ENCODE data around the gene ZNF710. TPM values are rescaled to one million over a fixed set of nuclear protein-coding genes. Genes with fewer than 3 reads are reported as not detected.

The ZNF710 gene
- total and polyA plus RNA-seq, 11 donors: 2.9 to 22.4 (median 5.9) TPM

- Histone ChIP-seq H3K36me3 (no peaks in the 10 kb centered on the region), H3K9me3 (peaks cover 0 to 17% (median 14%) of the 10 kb centered on the region in 12 donors), H3K4me3 (no peak overlapping the region), H3K4me1 (peaks cover 0 to 82% (median 15%) of the 10 kb centered on the region in 12 donors), H3K27ac (no peak overlapping the region), H3K27me3 (no peaks in the 10 kb centered on the region)
- no peak for ATAC-seq
- DNase-seq: no peak
- 95 to 97% (median 96%) methylated on average over 8 of the region's 8 CpGs for WGBS, 4 donors
- TF ChIP-seq CTCF (IDR thresholded peaks at IDR 0.05) (no peak), POLR2A (IDR thresholded peaks at IDR 0.05) (no peak)
- intact Hi-C loops (cut with DNase I): loop anchor here in 1 of 10 donors (1.0 kb wide), 1 partner anchor 9 kb away; no protein-coding TSS in a partner anchor
Observed at GRCh38 chr15:90015749-90016148, 14.6 kb downstream of the ZNF710 start.

- WGBS, 4 donors: 70 to 82% (median 78%) methylated on average over 4 of the region's 4 CpGs
- DNase-seq (no peak), ATAC-seq (no peak)
- H3K27me3 ChIP-seq: no peaks in the 10 kb centered on the region
- intact Hi-C loops (cut with DNase I): no loop called here
- H3K27ac ChIP-seq: no peak overlapping the region
- H3K9me3 ChIP-seq: peaks cover 0 to 10% (median 7%) of the 10 kb centered on the region in 12 donors
- TF ChIP-seq POLR2A (IDR thresholded peaks at IDR 0.05): no peak
- no peak for TF ChIP-seq CTCF (IDR thresholded peaks at IDR 0.05)
- no peak overlapping the region for H3K4me3 ChIP-seq
- H3K4me1 ChIP-seq: peaks cover 0 to 91% (median 15%) of the 10 kb centered on the region in 12 donors
- no peaks in the 10 kb centered on the region for H3K36me3 ChIP-seq
Observed at GRCh38 chr15:90016721-90017120, 15.6 kb downstream of the ZNF710 start.

- TF ChIP-seq POLR2A (IDR thresholded peaks at IDR 0.05): no peak
- TF ChIP-seq CTCF (IDR thresholded peaks at IDR 0.05): no peak
- Histone ChIP-seq H3K27ac (peak overlapping the region in 4 of 12 donors; percentile 10 to 93 (median 87)), H3K27me3 (no peaks in the 10 kb centered on the region), H3K9me3 (no peaks in the 10 kb centered on the region), H3K4me1 (peaks cover 0 to 80% (median 14%) of the 10 kb centered on the region in 12 donors), H3K4me3 (no peak overlapping the region), H3K36me3 (no peaks in the 10 kb centered on the region)
- 93 to 96% (median 94%) methylated on average over 17 of the region's 17 CpGs for WGBS, 4 donors
- no peak for ATAC-seq
- intact Hi-C loops (cut with DNase I): no loop called here
- no peak for DNase-seq
Observed at GRCh38 chr15:90018216-90018831, 17.2 kb downstream of the ZNF710 start.

- WGBS, 4 donors: 59 to 75% (median 66%) methylated on average over 8 of the region's 8 CpGs
- Histone ChIP-seq H3K27me3 (no peaks in the 10 kb centered on the region), H3K4me3 (no peak overlapping the region), H3K9me3 (no peaks in the 10 kb centered on the region), H3K4me1 (peaks cover 0 to 67% (median 14%) of the 10 kb centered on the region in 12 donors), H3K36me3 (no peaks in the 10 kb centered on the region), H3K27ac (peak overlapping the region; percentile 24 to 93 (median 70))
- intact Hi-C loops (cut with DNase I): no loop called here
- DNase-seq (no peak), ATAC-seq (peak in 2 of 4 donors; percentile 18 to 42)
- TF ChIP-seq CTCF (IDR thresholded peaks at IDR 0.05) (no peak), POLR2A (IDR thresholded peaks at IDR 0.05) (no peak)
Observed at GRCh38 chr15:90019611-90020010, 18.5 kb downstream of the ZNF710 start.
